GM13977 (cell line): ENCODE results near the gene LYG1.
"Not testable (repeated sequence)": the region's sequence is repeated elsewhere in the genome, so short reads cannot be mapped to it uniquely, and the experiment has no call there.

Source experiments
- DNase-seq: peaks from one replicate; pipeline ENCODE4 v3.0.0; 2012; ENCODE audit warnings: low spot score
- in situ Hi-C: fragments of 300-500 bp; cut with MboI; formaldehyde crosslinking; loops from one replicate; pipeline ENCODE4 v1.12.0; 2022; ENCODE audit warnings: low sequenced_read_pairs, low pct_unique_long_range_greater_than_20kb, mixed read lengths, inconsistent platforms; ENCODE audit not compliant: unreplicated experiment
- TF ChIP-seq, protein P1 (sequence below): IDR thresholded peaks from 2 replicates; pipeline ENCODE4 v1.5.1; 2012; ENCODE audit warnings: mild to moderate bottlenecking, control low read depth; ENCODE audit not compliant: insufficient read depth; ENCODE audit errors: extremely low read depth, missing control alignments

The LYG1 gene

DNA sequence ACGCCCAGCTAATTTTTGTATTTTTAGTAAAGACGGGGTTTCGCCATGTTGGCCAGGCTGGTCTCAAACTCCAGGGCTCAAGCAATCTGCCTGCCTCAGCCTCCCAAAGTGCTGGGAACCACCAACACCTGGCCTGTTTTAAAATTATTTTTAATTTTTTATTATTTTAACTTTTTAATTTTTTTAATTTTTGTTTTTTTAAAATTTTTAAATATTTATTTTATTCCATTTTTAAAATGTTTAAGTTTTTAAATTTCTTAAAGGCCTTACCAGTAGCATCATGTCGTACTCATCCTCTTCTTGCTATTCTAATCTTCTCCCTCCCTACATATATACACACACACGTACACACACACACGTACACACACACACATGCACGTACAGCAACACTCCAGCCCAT lies 1.4 kb downstream of the LYG1 start:
- TF ChIP-seq, protein P1, sequence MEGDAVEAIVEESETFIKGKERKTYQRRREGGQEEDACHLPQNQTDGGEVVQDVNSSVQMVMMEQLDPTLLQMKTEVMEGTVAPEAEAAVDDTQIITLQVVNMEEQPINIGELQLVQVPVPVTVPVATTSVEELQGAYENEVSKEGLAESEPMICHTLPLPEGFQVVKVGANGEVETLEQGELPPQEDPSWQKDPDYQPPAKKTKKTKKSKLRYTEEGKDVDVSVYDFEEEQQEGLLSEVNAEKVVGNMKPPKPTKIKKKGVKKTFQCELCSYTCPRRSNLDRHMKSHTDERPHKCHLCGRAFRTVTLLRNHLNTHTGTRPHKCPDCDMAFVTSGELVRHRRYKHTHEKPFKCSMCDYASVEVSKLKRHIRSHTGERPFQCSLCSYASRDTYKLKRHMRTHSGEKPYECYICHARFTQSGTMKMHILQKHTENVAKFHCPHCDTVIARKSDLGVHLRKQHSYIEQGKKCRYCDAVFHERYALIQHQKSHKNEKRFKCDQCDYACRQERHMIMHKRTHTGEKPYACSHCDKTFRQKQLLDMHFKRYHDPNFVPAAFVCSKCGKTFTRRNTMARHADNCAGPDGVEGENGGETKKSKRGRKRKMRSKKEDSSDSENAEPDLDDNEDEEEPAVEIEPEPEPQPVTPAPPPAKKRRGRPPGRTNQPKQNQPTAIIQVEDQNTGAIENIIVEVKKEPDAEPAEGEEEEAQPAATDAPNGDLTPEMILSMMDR: no peak
- in situ Hi-C loops: no loop called here
- no peak for DNase-seq

GRCh38 chr2:99297994-99298393 lies 3.0 kb downstream of the LYG1 start:
- in situ Hi-C loops: no loop called here
- TF ChIP-seq, protein P1: no peak
- DNase-seq: no peak

- TF ChIP-seq, protein P1: no peak
- DNase-seq: no peak
- in situ Hi-C loops: no loop called here
Measured at GRCh38 chr2:99285526-99285925, 15.5 kb downstream of the LYG1 start.

GRCh38 chr2:99279969-99280695 lies 20.9 kb downstream of the LYG1 start:
- TF ChIP-seq, protein P1: no peak
- in situ Hi-C loops: no loop called here
- no peak for DNase-seq

DNA sequence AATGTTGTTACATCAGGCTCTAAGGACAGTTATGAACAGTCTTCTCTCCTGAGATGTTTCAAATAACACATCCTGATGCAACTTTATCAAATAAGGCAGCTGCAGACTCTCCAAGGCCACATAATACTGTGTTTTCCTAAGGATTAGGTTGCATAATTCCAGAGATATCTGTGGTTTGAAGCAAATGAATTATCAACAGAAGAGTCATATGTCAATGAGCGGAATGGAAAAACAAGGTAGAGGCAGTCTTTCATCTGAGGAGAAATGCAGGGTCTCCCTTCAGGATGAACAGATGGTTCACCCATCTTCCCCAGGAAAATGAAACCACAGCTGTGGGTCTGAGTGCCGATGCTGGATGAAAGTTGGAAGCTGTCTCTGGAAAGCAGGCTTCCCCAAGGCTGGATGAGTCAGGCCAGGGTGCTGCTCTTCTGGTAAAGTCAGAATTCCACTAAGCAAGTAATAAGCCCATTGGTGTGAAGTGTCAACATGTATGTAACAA lies 22.2 kb downstream of the LYG1 start:
- TF ChIP-seq, protein P1: no peak
- DNase-seq: no peak
- in situ Hi-C loops: no loop called here

GRCh38 chr2:99278195-99278765 lies 22.7 kb downstream of the LYG1 start:
- in situ Hi-C loops: not testable (repeated sequence)

DNA sequence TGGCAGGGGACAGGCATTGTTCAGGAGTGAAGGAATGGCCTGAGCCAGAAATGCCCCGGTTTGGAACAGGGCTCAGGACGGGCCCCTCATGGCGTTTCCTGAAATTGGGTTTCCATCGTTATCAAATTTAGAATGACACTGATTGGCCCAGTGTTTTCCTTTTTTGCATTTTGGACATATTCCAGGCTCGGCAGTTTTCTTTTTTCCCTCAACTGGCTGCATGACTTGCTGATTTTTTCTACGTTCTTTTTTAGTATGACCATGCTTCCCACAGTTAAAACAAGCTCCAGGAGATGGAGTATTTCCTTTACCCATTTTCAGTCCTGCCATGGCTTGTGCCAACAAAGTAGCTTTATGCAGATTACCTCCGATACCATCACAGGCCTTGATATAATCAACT lies 25.1 kb downstream of the LYG1 start:
- TF ChIP-seq, protein P1: no peak
- in situ Hi-C loops: no loop called here
- no peak for DNase-seq

More at GRCh38 chr2:99278195-99278765, 22.7 kb downstream of the LYG1 start:
- DNase-seq: not testable (repeated sequence)
